Adrenal gland (tissue), 5 donors: ENCODE measurements around the gene PRRT2.
"Not testable (repeated sequence)": the region's sequence is repeated elsewhere in the genome, so short reads cannot be mapped to it uniquely, and the experiment has no call there.

Experiments
- POLR2A ChIP-seq, 2 donors: fragments of 450-650 bp; IDR thresholded peaks; one replicate each; pipeline ENCODE4 v1.6.1; 2017; ENCODE audit warnings: antibody characterized with exemption in 2 of 2, mild to moderate bottlenecking in 2 of 2, moderate library complexity in 1 of 2
- TF ChIP-seq, protein P1 (sequence below), 6 experiments: fragments of 450-650 bp in 4 of 6; fragments of 200-600 bp in 2 of 6; sonication (generic) in 1 of 6; IDR thresholded peaks; 1 replicate in 5 of 6; 2 replicates in 1 of 6; pipeline versions ENCODE4 v1.5.1 to v1.8.0; 2016 to 2021; ENCODE audit warnings: antibody characterized with exemption in 6 of 6, mild to moderate bottlenecking in 2 of 6, moderate library complexity in 1 of 6
- donor health status: DM: no; HTN: no; CAD: no.

DNA sequence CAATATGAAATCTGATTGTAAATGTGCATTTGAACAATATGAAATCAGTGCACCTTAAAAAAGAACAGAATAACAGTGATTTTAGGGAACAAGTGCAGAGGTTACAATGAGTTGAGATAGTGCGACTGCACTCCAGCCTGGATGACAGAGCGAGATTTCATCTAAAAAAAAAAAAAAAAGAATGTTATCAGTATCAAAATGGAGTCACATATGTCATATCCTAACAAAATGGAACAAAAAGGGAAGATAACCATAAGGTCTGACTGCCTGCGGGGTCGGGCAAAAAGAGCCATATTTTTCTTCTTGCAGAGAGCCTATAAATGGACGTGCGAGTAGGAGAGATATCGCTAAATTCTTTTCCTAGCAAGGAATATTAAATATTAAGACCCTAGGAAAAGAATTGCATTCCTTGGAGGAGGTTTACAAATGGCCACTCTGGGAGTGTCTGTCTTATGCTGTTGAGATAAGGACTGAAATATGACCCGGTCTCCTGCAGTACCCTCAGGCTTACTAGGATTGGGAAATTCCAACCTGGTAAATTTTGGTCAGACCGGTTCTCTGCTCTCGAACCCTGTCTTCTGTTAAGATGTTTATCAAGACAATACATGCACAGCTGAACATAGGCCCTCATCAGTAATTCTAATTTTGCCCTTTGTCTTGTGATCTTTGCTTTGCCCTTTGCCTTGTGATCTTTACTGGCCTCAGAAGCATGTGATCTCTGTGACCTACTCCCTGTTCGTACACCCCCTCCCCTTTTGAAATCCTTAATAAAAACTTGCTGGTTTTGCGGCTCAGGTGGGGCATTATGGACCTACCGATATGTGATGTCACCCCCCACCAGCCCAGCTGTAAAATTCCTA lies 28.7 kb upstream of the PRRT2 start:
- TF ChIP-seq, protein P1, sequence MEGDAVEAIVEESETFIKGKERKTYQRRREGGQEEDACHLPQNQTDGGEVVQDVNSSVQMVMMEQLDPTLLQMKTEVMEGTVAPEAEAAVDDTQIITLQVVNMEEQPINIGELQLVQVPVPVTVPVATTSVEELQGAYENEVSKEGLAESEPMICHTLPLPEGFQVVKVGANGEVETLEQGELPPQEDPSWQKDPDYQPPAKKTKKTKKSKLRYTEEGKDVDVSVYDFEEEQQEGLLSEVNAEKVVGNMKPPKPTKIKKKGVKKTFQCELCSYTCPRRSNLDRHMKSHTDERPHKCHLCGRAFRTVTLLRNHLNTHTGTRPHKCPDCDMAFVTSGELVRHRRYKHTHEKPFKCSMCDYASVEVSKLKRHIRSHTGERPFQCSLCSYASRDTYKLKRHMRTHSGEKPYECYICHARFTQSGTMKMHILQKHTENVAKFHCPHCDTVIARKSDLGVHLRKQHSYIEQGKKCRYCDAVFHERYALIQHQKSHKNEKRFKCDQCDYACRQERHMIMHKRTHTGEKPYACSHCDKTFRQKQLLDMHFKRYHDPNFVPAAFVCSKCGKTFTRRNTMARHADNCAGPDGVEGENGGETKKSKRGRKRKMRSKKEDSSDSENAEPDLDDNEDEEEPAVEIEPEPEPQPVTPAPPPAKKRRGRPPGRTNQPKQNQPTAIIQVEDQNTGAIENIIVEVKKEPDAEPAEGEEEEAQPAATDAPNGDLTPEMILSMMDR (IDR thresholded peaks at IDR 0.05): not testable (repeated sequence)
- TF ChIP-seq POLR2A (IDR thresholded peaks at IDR 0.05): not testable (repeated sequence)
